Adipose tissue (tissue), 3 donors: ENCODE results near the gene RHOXF1. TPM values are rescaled to one million over a fixed set of nuclear protein-coding genes. Genes with fewer than 3 reads are reported as not detected.
"Not testable (repeated sequence)": the region's sequence is repeated elsewhere in the genome, so short reads cannot be mapped to it uniquely, and the experiment has no call there.

Experiments used
- H3K27ac ChIP-seq: one replicate; pipeline ENCODE4 v1.5.1; 2013; ENCODE audit warnings: low read depth, low read length
- WGBS, 3 donors: extraction: QIAGEN DNeasy Blood & Tissue Kit; methylation state at CpG; one replicate each; pipeline ENCODE4 v1.1.7; 2013; 5-methylcytosine and 5-hydroxymethylcytosine counted together
- polyA plus RNA-seq, 3 donors: library from polyadenylated mRNA; stranded (reverse); fragments of 200-250 nt; gene quantifications; one replicate each; pipeline ENCODE4 v1.2.3, GENCODE V29; 2013
- donor health status: healthy with polysubstance abuse.
- donor health status: Bipolar disorder and iron deficiency.
- donor health status: healthy.

RHOXF1 gene
- polyA plus RNA-seq, 3 donors: 0.18 TPM; not detected in 2

DNA sequence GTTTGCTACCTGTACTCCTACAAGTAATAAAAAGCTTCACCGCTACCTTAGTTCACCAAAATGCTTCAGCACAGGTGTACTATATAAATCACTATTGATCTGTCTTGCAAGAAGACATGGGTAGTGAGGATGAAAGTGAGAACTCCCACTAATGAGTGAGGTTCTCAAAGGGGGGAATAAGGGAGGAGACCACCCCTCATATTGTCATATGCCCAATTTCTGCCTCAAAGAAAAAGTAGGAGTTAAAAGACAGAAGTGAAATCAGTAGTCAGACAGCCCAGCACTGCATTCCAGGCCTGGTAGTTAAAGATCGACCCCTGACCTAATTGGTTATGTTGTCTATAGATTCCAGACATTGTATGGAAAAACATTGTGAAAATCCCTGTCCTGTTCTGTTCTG is 14.7 kb downstream of the RHOXF1 start:
- WGBS, 3 donors: 75 to 93% (median 83%) methylated on average over 2 of the region's 2 CpGs
- H3K27ac ChIP-seq: not testable (repeated sequence)

DNA sequence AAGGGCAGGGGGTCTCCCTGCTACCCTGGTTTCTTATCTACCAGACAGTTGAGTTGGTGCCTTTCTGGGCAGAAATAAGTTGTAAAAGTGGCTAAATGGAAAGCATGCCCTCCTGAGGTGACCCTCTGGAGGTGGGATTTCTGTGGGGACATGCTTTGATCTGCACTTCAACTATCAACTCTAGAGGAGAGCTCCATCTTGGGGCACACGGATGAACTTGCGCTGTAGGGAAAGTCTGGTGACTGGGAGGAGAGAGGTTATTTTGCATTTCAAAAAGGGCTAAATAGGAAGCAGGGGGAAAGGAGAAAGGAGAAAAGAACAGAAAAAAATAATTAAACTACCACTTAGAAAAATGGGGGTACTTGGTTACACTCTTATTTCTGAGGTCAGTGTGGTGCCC is 25.5 kb downstream of the RHOXF1 start:
- no peak overlapping the region for H3K27ac ChIP-seq
- WGBS, 3 donors: 47 to 85% (median 78%) methylated on average over 2 of the region's 2 CpGs

DNA sequence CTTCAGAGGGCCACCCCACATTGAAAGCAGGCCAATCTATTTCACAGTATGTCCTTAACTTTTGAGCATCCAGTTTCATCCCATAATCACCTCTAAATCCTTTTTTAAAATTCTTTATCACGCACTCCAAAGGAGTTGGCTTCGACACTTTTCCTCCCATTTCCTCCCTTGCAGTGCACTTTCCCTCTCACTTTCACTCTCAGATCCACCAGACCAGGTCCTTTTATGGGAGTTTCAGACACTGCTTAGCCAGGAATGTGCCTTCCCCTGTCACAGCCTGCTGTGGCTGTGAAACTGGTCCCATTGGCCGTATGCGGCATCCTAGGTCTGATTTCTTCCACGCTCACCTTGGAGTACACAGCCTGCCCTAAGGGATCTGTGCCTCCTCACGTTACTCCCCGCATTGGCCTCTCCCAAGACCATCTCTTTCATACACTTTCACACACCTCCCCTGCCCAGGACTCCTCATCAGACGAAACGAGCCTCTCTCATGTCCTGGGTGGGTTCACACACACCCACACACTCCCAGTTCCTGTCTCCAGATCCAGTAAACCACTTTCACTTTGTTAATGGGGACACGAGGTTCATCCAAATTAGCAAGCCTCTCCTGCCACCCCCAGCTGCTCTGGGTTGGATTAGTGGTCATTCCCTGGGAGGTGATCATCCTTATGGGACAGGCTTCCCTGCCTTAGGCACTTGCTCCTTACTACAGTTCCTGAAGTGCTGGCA is 28.3 kb downstream of the RHOXF1 start:
- no peak overlapping the region for H3K27ac ChIP-seq
- WGBS, 3 donors: 61 to 78% (median 63%) methylated on average over 9 to 10 of the region's 10 CpGs

DNA sequence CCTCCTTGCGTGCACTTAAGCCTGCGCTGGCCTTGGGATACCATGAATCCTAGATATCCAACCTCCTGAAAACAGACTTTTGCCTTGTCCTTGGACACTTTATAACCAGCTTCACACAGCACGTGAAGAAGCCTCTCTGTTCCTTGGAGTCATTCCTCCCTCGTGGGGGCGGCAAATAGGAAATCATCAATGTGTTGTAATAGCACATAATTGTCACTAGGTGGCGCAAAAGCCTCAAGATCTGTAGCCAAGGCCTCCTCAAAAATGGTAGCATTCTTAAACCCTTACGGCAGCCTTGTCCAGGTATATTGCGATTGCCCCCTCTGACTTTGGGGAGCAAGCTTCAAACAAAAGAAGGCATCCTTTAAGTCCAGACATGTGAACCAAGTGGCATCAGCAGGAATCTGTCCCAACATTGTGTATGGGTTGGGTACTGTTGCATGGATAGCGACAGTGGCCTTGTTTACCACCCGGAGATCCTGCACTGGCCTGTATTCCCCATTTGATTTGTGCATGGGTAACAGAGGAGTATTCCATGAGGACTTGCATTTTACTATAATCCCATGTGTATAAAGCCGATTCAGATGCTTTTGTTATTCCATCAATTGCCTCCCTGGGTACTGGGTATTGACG is 30.0 kb downstream of the RHOXF1 start:
- H3K27ac ChIP-seq: not testable (repeated sequence)

DNA sequence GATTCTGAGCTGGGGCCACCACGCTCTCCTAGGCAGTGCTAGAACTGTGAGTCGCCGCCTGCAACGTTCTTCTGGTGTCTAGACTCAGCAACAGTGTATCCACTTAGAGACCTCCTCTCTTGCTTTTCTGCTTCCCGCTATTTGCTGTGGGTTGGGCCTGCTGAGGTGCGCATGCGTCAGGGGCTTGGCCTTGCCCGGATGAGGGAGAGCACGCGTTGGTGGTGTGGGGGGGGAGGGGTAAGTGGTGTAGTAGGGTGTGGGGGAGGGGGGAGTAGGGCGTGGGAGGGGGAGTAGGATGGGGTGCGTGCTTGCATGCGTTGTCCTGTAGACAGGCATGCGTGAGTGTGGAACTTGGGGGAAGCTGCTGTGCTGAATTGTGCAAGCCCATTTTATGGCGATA is 38.1 kb downstream of the RHOXF1 start, which contains the start of gene RHOXF2B:
Gene RHOXF2B (minus strand): TSS at position 101 of the 400 bp plus-strand sequence. CDS start 138 bp downstream, outside the sequence.
- H3K27ac ChIP-seq: not testable (repeated sequence)
- no CpG with 5 or more reads among the region's 15 CpGs for WGBS, 3 donors

More for the DNA sequence above, 30.0 kb downstream of the RHOXF1 start:
- no CpG with 5 or more reads among the region's 12 CpGs for WGBS, 3 donors

DNA sequence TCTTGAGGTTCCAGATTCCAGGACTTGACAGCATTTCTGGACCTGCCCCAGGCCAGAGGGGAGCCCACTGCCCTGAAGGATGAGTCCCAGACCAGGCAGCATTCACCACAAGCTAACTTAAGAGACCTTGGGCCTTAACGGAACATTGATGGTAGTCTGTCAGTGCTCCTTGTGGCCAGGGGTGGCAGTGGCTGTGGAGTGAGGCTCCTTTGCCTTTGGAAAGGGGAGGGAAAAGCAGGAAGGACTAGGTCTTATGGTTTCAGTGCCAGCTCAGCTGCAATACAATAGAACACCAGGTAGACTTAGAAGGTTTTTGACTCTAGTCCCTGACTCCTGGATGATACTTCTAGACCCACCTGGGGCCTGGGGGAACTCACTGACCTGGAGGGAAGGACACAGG is 49.5 kb downstream of the RHOXF1 start:
- 71 to 100% (median 83%) methylated on average over 1 of the region's 1 CpG for WGBS, 3 donors

More for the DNA sequence above, 49.5 kb downstream of the RHOXF1 start:
- not testable (repeated sequence) for H3K27ac ChIP-seq

Other genes with a start within 250 kb of the RHOXF1 start
- gene RNF113A, start 244.2 kb downstream of the RHOXF1 start, polyA plus RNA-seq: 10 to 100 TPM in 1 of 3 donors, 1 to 10 TPM in 2; 7.5 to 18.8 (median 8.8) TPM
- 100 to 1,000 TPM in 2 of 3 donors, 10 to 100 TPM in 1; 69.3 to 161 (median 157) TPM for gene NDUFA1, start 244.1 kb downstream of the RHOXF1 start, polyA plus RNA-seq
- gene AKAP14, start 220.0 kb downstream of the RHOXF1 start, polyA plus RNA-seq: not detected
- gene NKAP, start 172.2 kb downstream of the RHOXF1 start, polyA plus RNA-seq: 1 to 10 TPM; 2.3 to 5.5 (median 3.5) TPM
- gene RHOXF2B, start 38.2 kb downstream of the RHOXF1 start, polyA plus RNA-seq: not detected
- gene RHOXF2, start 42.7 kb upstream of the RHOXF1 start, polyA plus RNA-seq: not detected
- gene ZBTB33, start 134.9 kb upstream of the RHOXF1 start, polyA plus RNA-seq: 1 to 10 TPM; 3.8 to 4.2 (median 3.9) TPM
- 1 to 10 TPM in 2 of 3 donors, under 1 TPM in 1; 0.18 to 4.2 (median 1.1) TPM for gene TMEM255A, start 195.5 kb upstream of the RHOXF1 start, polyA plus RNA-seq
- gene ATP1B4, start 246.2 kb upstream of the RHOXF1 start, polyA plus RNA-seq: not detected